Neural cell (in vitro differentiated cells): ENCODE data around the gene RASGEF1C. TPM values are rescaled to one million over a fixed set of nuclear protein-coding genes. Genes with fewer than 3 reads are reported as not detected.

ENCODE experiments used
- H2AFZ ChIP-seq: fragments of 200-600, 300-800 bp; sonication (generic), shearing (Covaris generic); 2 replicates; pipeline ENCODE4 v1.6.0; 2014; ENCODE audit warnings: low read depth, mild to moderate bottlenecking, antibody characterized with exemption, low read length, moderate library complexity
- H3F3A ChIP-seq: fragments of 200-600 bp; shearing (Covaris generic); 2 replicates; pipeline ENCODE4 v1.6.1; 2016; ENCODE audit warnings: mild to moderate bottlenecking, moderate library complexity, mixed read lengths, antibody characterized with exemption, low read length; ENCODE audit not compliant: insufficient read depth, poor library complexity, severe bottlenecking
- H3K27ac ChIP-seq: fragments of 200-600, 300-800 bp; sonication (generic), shearing (Covaris generic); 2 replicates; pipeline ENCODE4 v1.5.1; 2014; ENCODE audit warnings: mild to moderate bottlenecking, low read length, moderate library complexity
- H3K27me3 ChIP-seq: fragments of 300-800, 200-600 bp; sonication (generic), shearing (Covaris generic); 2 replicates; pipeline ENCODE4 v1.6.0; 2014; ENCODE audit warnings: mild to moderate bottlenecking, low read depth, low read length, moderate library complexity; ENCODE audit not compliant: insufficient read depth
- H3K36me3 ChIP-seq: fragments of 300-800, 200-600 bp; sonication (generic), shearing (Covaris generic); 2 replicates; pipeline ENCODE4 v1.5.1; 2014; ENCODE audit warnings: mild to moderate bottlenecking, antibody characterized with exemption, low read length, moderate library complexity; ENCODE audit not compliant: insufficient read depth
- H3K4me2 ChIP-seq: fragments of 300-800, 200-600 bp; sonication (generic), shearing (Covaris generic); 2 replicates; pipeline ENCODE4 v1.6.0; 2014; ENCODE audit warnings: mild to moderate bottlenecking, low read length
- H3K4me3 ChIP-seq: fragments of 300-800, 200-600 bp; sonication (generic), shearing (Covaris generic); 2 replicates; pipeline ENCODE4 v1.5.1; 2014; ENCODE audit warnings: mild to moderate bottlenecking, low read length, moderate library complexity
- H3K79me2 ChIP-seq: fragments of 200-600 bp; shearing (Covaris generic); replicated peaks from 2 replicates; pipeline ENCODE4 v1.6.0; 2014; ENCODE audit warnings: mild to moderate bottlenecking, low read length, moderate library complexity; ENCODE audit not compliant: insufficient read depth
- H3K9ac ChIP-seq: fragments of 300-800, 200-600 bp; sonication (generic), shearing (Covaris generic); 2 replicates; pipeline ENCODE4 v1.6.1; 2016; ENCODE audit warnings: mild to moderate bottlenecking, low read length, mixed read lengths
- H3K9me2 ChIP-seq: fragments of 200-600 bp; shearing (Covaris generic); 2 replicates; pipeline ENCODE4 v1.6.1; 2016; ENCODE audit warnings: mild to moderate bottlenecking, low read length, mixed read lengths; ENCODE audit not compliant: insufficient read depth
- H3K9me3 ChIP-seq: fragments of 200-600, 300-800 bp; sonication (generic), shearing (Covaris generic); 2 replicates; pipeline ENCODE4 v1.6.1; 2016; ENCODE audit warnings: mild to moderate bottlenecking, mixed run types, low read length, moderate library complexity, mixed read lengths
- H4K20me1 ChIP-seq: fragments of 200-600 bp; shearing (Covaris generic); 2 replicates; pipeline ENCODE4 v1.6.1; 2016; ENCODE audit warnings: mild to moderate bottlenecking, mixed run types; ENCODE audit not compliant: insufficient read depth
- CTCF ChIP-seq: fragments of 450-650 bp; IDR thresholded peaks from 2 replicates; pipeline ENCODE4 v1.5.1; 2014; ENCODE audit warnings: antibody characterized with exemption, mild to moderate bottlenecking, moderate library complexity; ENCODE audit not compliant: poor library complexity, severe bottlenecking
- EP300 ChIP-seq: fragments of 450-650 bp; conservative IDR thresholded peaks from 2 replicates; pipeline ENCODE4 v1.6.1; 2014; ENCODE audit warnings: antibody characterized with exemption, mild to moderate bottlenecking, moderate library complexity; ENCODE audit not compliant: poor library complexity, severe bottlenecking
- EZH2 ChIP-seq: fragments of 200-600, 300-800 bp; shearing (Covaris generic), sonication (generic); IDR thresholded peaks from 2 replicates; pipeline ENCODE4 v1.6.1; 2014; ENCODE audit warnings: antibody characterized with exemption, low read length, borderline replicate concordance, mild to moderate bottlenecking; ENCODE audit not compliant: insufficient read depth, poor library complexity, severe bottlenecking
- MXI1 ChIP-seq: fragments of 450-650 bp; conservative IDR thresholded peaks from 2 replicates; pipeline ENCODE4 v1.6.1; 2014; ENCODE audit warnings: antibody characterized with exemption, mild to moderate bottlenecking; ENCODE audit not compliant: poor library complexity, severe bottlenecking
- POLR2AphosphoS5 ChIP-seq: IDR thresholded peaks from 2 replicates; pipeline ENCODE4 v1.6.1; 2012
- polyA plus RNA-seq: library from polyadenylated mRNA; depleted of rRNA; stranded (reverse); fragments of >200 nt; gene quantifications from 2 replicates; pipeline ENCODE4 v1.2.3, GENCODE V29; 2014
- TF ChIP-seq, protein P1 (sequence below): IDR thresholded peaks from 2 replicates; pipeline ENCODE4 v1.6.1; 2012; ENCODE audit warnings: borderline replicate concordance

The RASGEF1C gene
- polyA plus RNA-seq, 1 donor from 2014 or later: 5.3 TPM

DNA sequence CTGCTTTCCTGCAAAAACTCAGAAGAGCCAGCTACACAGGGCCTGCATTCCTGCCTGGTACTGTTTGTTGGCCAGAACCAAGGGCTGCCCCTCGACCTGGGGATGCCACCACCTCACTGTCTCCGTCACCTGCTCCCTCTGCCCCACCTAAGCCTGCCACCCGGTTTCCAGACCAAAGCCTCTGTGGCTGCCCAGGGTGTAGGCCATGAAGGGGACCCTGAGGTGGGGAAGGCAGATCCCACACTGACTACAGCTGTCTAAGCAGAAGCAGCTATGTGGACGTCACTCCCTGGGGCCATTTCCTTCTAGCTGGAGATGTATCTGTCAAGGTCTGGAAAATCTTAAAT is 35.8 kb downstream of the RASGEF1C start:
- no peaks in the 10 kb centered on the region for H4K20me1 ChIP-seq
- H3K9me3 ChIP-seq: no peaks in the 10 kb centered on the region
- no peak overlapping the region for H3K27ac ChIP-seq
- no peaks in the 10 kb centered on the region for H3K79me2 ChIP-seq
- no peak overlapping the region for H3K4me2 ChIP-seq
- H3K9ac ChIP-seq: no peak overlapping the region
- TF ChIP-seq EP300 (no peak), CTCF (no peak)
- H3K9me2 ChIP-seq: no peaks in the 10 kb centered on the region
- no peak overlapping the region for H2AFZ ChIP-seq
- no peak overlapping the region for H3K4me3 ChIP-seq
- H3K36me3 ChIP-seq: no peaks in the 10 kb centered on the region
- no peaks in the 10 kb centered on the region for H3K27me3 ChIP-seq
- no peaks in the 10 kb centered on the region for H3F3A ChIP-seq

GRCh38 chr5:180172447-180173197 is 36.4 kb downstream of the RASGEF1C start:
- Histone ChIP-seq H3K27ac (no peak overlapping the region), H3K9ac (no peak overlapping the region), H2AFZ (no peak overlapping the region), H3K79me2 (no peaks in the 10 kb centered on the region), H3K4me3 (no peak overlapping the region), H3K27me3 (no peaks in the 10 kb centered on the region), H3K36me3 (no peaks in the 10 kb centered on the region), H3K9me2 (no peaks in the 10 kb centered on the region), H4K20me1 (no peaks in the 10 kb centered on the region), H3K9me3 (no peaks in the 10 kb centered on the region), H3F3A (no peaks in the 10 kb centered on the region), H3K4me2 (no peak overlapping the region)
- TF ChIP-seq, protein P1, sequence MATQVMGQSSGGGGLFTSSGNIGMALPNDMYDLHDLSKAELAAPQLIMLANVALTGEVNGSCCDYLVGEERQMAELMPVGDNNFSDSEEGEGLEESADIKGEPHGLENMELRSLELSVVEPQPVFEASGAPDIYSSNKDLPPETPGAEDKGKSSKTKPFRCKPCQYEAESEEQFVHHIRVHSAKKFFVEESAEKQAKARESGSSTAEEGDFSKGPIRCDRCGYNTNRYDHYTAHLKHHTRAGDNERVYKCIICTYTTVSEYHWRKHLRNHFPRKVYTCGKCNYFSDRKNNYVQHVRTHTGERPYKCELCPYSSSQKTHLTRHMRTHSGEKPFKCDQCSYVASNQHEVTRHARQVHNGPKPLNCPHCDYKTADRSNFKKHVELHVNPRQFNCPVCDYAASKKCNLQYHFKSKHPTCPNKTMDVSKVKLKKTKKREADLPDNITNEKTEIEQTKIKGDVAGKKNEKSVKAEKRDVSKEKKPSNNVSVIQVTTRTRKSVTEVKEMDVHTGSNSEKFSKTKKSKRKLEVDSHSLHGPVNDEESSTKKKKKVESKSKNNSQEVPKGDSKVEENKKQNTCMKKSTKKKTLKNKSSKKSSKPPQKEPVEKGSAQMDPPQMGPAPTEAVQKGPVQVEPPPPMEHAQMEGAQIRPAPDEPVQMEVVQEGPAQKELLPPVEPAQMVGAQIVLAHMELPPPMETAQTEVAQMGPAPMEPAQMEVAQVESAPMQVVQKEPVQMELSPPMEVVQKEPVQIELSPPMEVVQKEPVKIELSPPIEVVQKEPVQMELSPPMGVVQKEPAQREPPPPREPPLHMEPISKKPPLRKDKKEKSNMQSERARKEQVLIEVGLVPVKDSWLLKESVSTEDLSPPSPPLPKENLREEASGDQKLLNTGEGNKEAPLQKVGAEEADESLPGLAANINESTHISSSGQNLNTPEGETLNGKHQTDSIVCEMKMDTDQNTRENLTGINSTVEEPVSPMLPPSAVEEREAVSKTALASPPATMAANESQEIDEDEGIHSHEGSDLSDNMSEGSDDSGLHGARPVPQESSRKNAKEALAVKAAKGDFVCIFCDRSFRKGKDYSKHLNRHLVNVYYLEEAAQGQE: no peak
- no peak for TF ChIP-seq CTCF

DNA sequence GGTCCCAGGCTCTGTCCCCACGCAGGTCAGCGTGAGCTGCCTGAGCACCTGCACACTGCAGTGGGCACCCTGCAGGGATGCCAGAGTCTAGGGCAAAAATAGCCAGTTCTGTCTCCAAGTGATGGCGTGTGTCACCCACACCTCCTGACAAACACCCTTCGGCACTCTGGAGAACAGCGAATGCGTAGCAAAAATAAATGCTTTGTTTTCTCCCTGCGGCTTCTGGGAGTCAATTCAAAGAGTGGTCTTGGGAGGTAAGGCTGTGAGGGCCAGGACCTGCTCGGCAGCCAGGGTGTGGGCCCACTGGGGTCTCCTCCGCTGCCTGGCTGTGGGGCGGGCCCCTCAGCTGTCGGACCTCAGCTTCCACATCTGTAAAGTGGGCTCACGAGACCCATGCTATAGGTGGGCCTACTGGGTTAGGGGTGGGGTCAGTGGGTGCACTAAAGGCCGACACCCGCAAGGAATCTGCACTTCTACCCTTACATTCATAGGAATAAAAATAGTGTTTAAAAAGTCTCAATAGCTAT is 37.4 kb downstream of the RASGEF1C start:
- H3K4me2 ChIP-seq: no peak overlapping the region
- H3K4me3 ChIP-seq: no peak overlapping the region
- H3K27me3 ChIP-seq: no peaks in the 10 kb centered on the region
- no peaks in the 10 kb centered on the region for H3K79me2 ChIP-seq
- H3K27ac ChIP-seq: no peak overlapping the region
- no peaks in the 10 kb centered on the region for H3K36me3 ChIP-seq
- H2AFZ ChIP-seq: no peak overlapping the region
- no peak overlapping the region for H3K9ac ChIP-seq
- no peaks in the 10 kb centered on the region for H4K20me1 ChIP-seq
- no peaks in the 10 kb centered on the region for H3K9me2 ChIP-seq
- no peaks in the 10 kb centered on the region for H3F3A ChIP-seq
- no peaks in the 10 kb centered on the region for H3K9me3 ChIP-seq
- no peak for TF ChIP-seq POLR2AphosphoS5
- no peak for TF ChIP-seq MXI1
- no peak for TF ChIP-seq EZH2
- TF ChIP-seq CTCF: no peak
- TF ChIP-seq, protein P1: no peak
